HG03575 (cell line): Measurements from ENCODE around the gene HOXB5.

Experiments used
- ATAC-seq: cut with Tn5 transposase; IDR thresholded peaks from one replicate; pipeline ENCODE4 v1.9.1; 2021; ENCODE audit not compliant: unreplicated experiment, insufficient number of reproducible peaks, low FRiP score; ENCODE audit errors: extremely low read depth

The HOXB5 gene

GRCh38 chr17:48593126-48593829 lies at the start of gene HOXB5:
Gene HOXB5 (minus strand): TSS chr17:48593779. CDS start chr17:48593682, 97 bp downstream.
- no peak for ATAC-seq

GRCh38 chr17:48642843-48643696 lies 49.5 kb upstream of the HOXB5 start:
- ATAC-seq = no peak

- no peak for ATAC-seq
These were observed 48.7 kb upstream of the HOXB5 start for GRCh38 chr17:48642059-48642842.

- no peak for ATAC-seq
These were observed 48.0 kb upstream of the HOXB5 start for GRCh38 chr17:48641541-48642058.

GRCh38 chr17:48640858-48641180 lies 47.2 kb upstream of the HOXB5 start:
- no peak for ATAC-seq

- no peak for ATAC-seq
These were observed 46.6 kb upstream of the HOXB5 start for GRCh38 chr17:48639982-48640857.

- ATAC-seq = no peak
These were observed 45.6 kb upstream of the HOXB5 start for GRCh38 chr17:48639136-48639535.

GRCh38 chr17:48637323-48638260 lies 44.0 kb upstream of the HOXB5 start:
- no peak for ATAC-seq

GRCh38 chr17:48636177-48637018 lies 42.8 kb upstream of the HOXB5 start:
- no peak for ATAC-seq

GRCh38 chr17:48634493-48635208 lies 41.1 kb upstream of the HOXB5 start:
- ATAC-seq = no peak

GRCh38 chr17:48633266-48633677 lies 39.7 kb upstream of the HOXB5 start:
- no peak for ATAC-seq

- ATAC-seq = no peak
These were observed 39.1 kb upstream of the HOXB5 start for GRCh38 chr17:48632579-48633265.

- no peak for ATAC-seq
These were observed 38.4 kb upstream of the HOXB5 start for GRCh38 chr17:48631693-48632578.

- no peak for ATAC-seq
These were observed 37.5 kb upstream of the HOXB5 start for GRCh38 chr17:48630925-48631692.
